Measurements from ENCODE around the gene TSPAN4.

- TF ChIP-seq POLR2A (IDR thresholded peaks at IDR 0.05): no peak
- no peak for TF ChIP-seq CTCF (IDR thresholded peaks at IDR 0.05)
- TF ChIP-seq POLR2AphosphoS5 (IDR thresholded peaks at IDR 0.05): no peak
Observed at GRCh38 chr11:856397-856796, 13.7 kb downstream of the TSPAN4 start.
